ENCODE results near the gene SMIM35. TPM values are rescaled to one million over a fixed set of nuclear protein-coding genes. Genes with fewer than 3 reads are reported as not detected.

Gene SMIM35
- polyA plus RNA-seq, 1 of the 3 experiments (the other 2 are of a cell fraction) = not detected

DNA sequence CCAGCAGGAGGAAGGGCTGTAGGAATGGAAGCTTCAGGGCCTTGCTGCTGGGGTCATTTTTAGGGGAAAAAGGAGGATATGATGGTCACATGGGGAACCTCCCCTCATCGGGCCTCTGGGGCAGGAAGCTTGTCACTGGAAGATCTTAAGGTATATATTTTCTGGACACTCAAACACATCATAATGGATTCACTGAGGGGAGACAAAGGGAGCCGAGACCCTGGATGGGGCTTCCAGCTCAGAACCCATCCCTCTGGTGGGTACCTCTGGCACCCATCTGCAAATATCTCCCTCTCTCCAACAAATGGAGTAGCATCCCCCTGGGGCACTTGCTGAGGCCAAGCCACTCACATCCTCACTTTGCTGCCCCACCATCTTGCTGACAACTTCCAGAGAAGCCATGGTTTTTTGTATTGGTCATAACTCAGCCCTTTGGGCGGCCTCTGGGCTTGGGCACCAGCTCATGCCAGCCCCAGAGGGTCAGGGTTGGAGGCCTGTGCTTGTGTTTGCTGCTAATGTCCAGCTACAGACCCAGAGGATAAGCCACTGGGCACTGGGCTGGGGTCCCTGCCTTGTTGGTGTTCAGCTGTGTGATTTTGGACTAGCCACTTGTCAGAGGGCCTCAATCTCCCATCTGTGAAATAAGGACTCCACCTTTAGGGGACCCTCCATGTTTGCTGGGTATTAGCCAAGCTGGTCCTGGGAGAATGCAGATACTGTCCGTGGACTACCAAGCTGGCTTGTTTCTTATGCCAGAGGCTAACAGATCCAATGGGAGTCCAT, 86.5 kb downstream of the SMIM35 start (continued):
- TF ChIP-seq, protein P1, sequence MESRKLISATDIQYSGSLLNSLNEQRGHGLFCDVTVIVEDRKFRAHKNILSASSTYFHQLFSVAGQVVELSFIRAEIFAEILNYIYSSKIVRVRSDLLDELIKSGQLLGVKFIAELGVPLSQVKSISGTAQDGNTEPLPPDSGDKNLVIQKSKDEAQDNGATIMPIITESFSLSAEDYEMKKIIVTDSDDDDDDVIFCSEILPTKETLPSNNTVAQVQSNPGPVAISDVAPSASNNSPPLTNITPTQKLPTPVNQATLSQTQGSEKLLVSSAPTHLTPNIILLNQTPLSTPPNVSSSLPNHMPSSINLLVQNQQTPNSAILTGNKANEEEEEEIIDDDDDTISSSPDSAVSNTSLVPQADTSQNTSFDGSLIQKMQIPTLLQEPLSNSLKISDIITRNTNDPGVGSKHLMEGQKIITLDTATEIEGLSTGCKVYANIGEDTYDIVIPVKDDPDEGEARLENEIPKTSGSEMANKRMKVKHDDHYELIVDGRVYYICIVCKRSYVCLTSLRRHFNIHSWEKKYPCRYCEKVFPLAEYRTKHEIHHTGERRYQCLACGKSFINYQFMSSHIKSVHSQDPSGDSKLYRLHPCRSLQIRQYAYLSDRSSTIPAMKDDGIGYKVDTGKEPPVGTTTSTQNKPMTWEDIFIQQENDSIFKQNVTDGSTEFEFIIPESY (IDR thresholded peaks at IDR 0.05; ENCODE audit: borderline replicate concordance, low read depth) = no peak
- TF ChIP-seq NRF1 (IDR thresholded peaks at IDR 0.05; ENCODE audit: low read depth, low read length) = no peak

DNA sequence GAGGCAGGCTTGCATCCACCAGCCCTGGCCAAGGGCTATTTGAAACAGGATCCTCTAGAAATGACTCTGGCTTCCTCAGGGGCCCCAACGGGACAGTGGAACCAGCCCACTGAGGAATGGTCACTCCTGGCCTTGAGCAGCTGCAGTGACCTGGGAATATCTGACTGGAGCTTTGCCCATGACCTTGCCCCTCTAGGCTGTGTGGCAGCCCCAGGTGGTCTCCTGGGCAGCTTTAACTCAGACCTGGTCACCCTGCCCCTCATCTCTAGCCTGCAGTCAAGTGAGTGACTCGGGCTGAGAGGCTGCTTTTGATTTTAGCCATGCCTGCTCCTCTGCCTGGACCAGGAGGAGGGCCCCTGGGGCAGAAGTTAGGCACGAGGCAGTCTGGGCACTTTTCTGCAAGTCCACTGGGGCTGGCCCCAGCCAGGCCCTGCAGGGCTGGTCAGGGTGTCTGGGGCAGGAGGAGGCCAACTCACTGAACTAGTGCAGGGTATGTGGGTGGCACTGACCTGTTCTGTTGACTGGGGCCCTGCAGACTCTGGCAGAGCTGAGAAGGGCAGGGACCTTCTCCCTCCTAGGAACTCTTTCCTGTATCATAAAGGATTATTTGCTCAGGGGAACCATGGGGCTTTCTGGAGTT, 87.3 kb downstream of the SMIM35 start:
- no peaks in the 10 kb centered on the region for H3K79me2 ChIP-seq (ENCODE audit: insufficient read depth)
- H2AFZ ChIP-seq (ENCODE audit: low read depth) = no peak overlapping the region
- no peaks in the 10 kb centered on the region for H3K9me2 ChIP-seq
- POLR2A ChIA-PET = no interaction called here
- no peak overlapping the region for H3K4me3 ChIP-seq (ENCODE audit: low read depth in 2 of 2, low read length in 1 of 2)
- WGBS (ENCODE audit: low lambda C conversion rate) = no CpG with 5 or more reads among the region's 3 CpGs
- H3K27me3 ChIP-seq (ENCODE audit: insufficient read depth) = no peaks in the 10 kb centered on the region
- CTCF ChIA-PET = interaction anchor here (1.0 kb wide), 1 partner anchor 53 kb away, joined by 3 read pairs; no protein-coding TSS in a partner anchor
- no peaks in the 10 kb centered on the region for H3F3A ChIP-seq (replicated peaks; ENCODE audit: insufficient read depth)
- no peaks in the 10 kb centered on the region for H3K36me3 ChIP-seq (replicated peaks in 1 of 2; ENCODE audit: control insufficient read depth in 1 of 2, insufficient read depth in 2 of 2, low read length in 1 of 2)
- no peaks in the 10 kb centered on the region for H4K20me1 ChIP-seq (ENCODE audit: insufficient read depth)
- no peak overlapping the region for H3K9ac ChIP-seq
- H3K4me2 ChIP-seq = no peak overlapping the region
- no peak for DNase-seq
- H3K4me1 ChIP-seq (ENCODE audit: control insufficient read depth in 1 of 2, insufficient read depth in 2 of 2, low read depth in 1 of 2, low read length in 1 of 2) = no peaks in the 10 kb centered on the region
- H3K27ac ChIP-seq (ENCODE audit: low read depth in 2 of 2, low read length in 1 of 2) = no peak overlapping the region
- no peaks in the 10 kb centered on the region for H3K9me3 ChIP-seq
- TF ChIP-seq, protein P2, sequence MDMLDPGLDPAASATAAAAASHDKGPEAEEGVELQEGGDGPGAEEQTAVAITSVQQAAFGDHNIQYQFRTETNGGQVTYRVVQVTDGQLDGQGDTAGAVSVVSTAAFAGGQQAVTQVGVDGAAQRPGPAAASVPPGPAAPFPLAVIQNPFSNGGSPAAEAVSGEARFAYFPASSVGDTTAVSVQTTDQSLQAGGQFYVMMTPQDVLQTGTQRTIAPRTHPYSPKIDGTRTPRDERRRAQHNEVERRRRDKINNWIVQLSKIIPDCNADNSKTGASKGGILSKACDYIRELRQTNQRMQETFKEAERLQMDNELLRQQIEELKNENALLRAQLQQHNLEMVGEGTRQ (IDR thresholded peaks at IDR 0.05; ENCODE audit: borderline replicate concordance, low read depth, low read length) = no peak
- TF ChIP-seq, protein P3, sequence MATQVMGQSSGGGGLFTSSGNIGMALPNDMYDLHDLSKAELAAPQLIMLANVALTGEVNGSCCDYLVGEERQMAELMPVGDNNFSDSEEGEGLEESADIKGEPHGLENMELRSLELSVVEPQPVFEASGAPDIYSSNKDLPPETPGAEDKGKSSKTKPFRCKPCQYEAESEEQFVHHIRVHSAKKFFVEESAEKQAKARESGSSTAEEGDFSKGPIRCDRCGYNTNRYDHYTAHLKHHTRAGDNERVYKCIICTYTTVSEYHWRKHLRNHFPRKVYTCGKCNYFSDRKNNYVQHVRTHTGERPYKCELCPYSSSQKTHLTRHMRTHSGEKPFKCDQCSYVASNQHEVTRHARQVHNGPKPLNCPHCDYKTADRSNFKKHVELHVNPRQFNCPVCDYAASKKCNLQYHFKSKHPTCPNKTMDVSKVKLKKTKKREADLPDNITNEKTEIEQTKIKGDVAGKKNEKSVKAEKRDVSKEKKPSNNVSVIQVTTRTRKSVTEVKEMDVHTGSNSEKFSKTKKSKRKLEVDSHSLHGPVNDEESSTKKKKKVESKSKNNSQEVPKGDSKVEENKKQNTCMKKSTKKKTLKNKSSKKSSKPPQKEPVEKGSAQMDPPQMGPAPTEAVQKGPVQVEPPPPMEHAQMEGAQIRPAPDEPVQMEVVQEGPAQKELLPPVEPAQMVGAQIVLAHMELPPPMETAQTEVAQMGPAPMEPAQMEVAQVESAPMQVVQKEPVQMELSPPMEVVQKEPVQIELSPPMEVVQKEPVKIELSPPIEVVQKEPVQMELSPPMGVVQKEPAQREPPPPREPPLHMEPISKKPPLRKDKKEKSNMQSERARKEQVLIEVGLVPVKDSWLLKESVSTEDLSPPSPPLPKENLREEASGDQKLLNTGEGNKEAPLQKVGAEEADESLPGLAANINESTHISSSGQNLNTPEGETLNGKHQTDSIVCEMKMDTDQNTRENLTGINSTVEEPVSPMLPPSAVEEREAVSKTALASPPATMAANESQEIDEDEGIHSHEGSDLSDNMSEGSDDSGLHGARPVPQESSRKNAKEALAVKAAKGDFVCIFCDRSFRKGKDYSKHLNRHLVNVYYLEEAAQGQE (IDR thresholded peaks at IDR 0.05; ENCODE audit: low read depth, low read length) = no peak
- TF ChIP-seq, protein P4, sequence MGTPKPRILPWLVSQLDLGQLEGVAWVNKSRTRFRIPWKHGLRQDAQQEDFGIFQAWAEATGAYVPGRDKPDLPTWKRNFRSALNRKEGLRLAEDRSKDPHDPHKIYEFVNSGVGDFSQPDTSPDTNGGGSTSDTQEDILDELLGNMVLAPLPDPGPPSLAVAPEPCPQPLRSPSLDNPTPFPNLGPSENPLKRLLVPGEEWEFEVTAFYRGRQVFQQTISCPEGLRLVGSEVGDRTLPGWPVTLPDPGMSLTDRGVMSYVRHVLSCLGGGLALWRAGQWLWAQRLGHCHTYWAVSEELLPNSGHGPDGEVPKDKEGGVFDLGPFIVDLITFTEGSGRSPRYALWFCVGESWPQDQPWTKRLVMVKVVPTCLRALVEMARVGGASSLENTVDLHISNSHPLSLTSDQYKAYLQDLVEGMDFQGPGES (IDR thresholded peaks at IDR 0.05; ENCODE audit: low read depth, low read length) = no peak
- TF ChIP-seq MEF2A (IDR thresholded peaks at IDR 0.05; ENCODE audit: borderline replicate concordance, low read depth) (no peak), POLR2AphosphoS5 (IDR thresholded peaks at IDR 0.05; ENCODE audit: low read depth, low read length) (no peak), EZH2phosphoT487 (IDR thresholded peaks at IDR 0.05; ENCODE audit: borderline replicate concordance, low read depth) (no peak), RXRA (IDR thresholded peaks at IDR 0.05; ENCODE audit: borderline replicate concordance, low read depth) (no peak), GABPA (IDR thresholded peaks at IDR 0.05; ENCODE audit: low read depth) (no peak), NFIC (IDR thresholded peaks at IDR 0.05; ENCODE audit: borderline replicate concordance) (no peak), YY1 (IDR thresholded peaks at IDR 0.05; ENCODE audit: low read depth) (no peak), GATA2 (CRISPR knock-in tag; IDR thresholded peaks at IDR 0.05) (no peak), SMC3 (IDR thresholded peaks at IDR 0.05; ENCODE audit: low read depth, low read length) (no peak), FOXM1 (IDR thresholded peaks at IDR 0.05; ENCODE audit: low read depth) (no peak), EP300 (IDR thresholded peaks at IDR 0.05; ENCODE audit: borderline replicate concordance in 1 of 2, low read depth in 1 of 2, low read length in 1 of 2) (no peak), NRF1 (IDR thresholded peaks at IDR 0.05; ENCODE audit: low read depth, low read length) (no peak)
- TF ChIP-seq, protein P5, sequence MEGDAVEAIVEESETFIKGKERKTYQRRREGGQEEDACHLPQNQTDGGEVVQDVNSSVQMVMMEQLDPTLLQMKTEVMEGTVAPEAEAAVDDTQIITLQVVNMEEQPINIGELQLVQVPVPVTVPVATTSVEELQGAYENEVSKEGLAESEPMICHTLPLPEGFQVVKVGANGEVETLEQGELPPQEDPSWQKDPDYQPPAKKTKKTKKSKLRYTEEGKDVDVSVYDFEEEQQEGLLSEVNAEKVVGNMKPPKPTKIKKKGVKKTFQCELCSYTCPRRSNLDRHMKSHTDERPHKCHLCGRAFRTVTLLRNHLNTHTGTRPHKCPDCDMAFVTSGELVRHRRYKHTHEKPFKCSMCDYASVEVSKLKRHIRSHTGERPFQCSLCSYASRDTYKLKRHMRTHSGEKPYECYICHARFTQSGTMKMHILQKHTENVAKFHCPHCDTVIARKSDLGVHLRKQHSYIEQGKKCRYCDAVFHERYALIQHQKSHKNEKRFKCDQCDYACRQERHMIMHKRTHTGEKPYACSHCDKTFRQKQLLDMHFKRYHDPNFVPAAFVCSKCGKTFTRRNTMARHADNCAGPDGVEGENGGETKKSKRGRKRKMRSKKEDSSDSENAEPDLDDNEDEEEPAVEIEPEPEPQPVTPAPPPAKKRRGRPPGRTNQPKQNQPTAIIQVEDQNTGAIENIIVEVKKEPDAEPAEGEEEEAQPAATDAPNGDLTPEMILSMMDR (IDR thresholded peaks at IDR 0.05) = no peak
- TF ChIP-seq, protein P6, sequence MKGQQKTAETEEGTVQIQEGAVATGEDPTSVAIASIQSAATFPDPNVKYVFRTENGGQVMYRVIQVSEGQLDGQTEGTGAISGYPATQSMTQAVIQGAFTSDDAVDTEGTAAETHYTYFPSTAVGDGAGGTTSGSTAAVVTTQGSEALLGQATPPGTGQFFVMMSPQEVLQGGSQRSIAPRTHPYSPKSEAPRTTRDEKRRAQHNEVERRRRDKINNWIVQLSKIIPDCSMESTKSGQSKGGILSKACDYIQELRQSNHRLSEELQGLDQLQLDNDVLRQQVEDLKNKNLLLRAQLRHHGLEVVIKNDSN (IDR thresholded peaks at IDR 0.05; ENCODE audit: borderline replicate concordance, low read depth) = no peak

Data from SK-N-SH (cell line).